Activated CD8-positive, alpha-beta memory T cell treated with anti-CD3 and anti-CD28 coated beads for 48 hours (primary cell): ENCODE results near the gene OTUD3.

Experiments used
- DNase-seq, 3 experiments: peaks; one replicate each; pipeline ENCODE4 v3.0.0-alpha.2; 2020; ENCODE audit warnings: low read depth in 2 of 3, low spot score in 2 of 3

Gene OTUD3

DNA sequence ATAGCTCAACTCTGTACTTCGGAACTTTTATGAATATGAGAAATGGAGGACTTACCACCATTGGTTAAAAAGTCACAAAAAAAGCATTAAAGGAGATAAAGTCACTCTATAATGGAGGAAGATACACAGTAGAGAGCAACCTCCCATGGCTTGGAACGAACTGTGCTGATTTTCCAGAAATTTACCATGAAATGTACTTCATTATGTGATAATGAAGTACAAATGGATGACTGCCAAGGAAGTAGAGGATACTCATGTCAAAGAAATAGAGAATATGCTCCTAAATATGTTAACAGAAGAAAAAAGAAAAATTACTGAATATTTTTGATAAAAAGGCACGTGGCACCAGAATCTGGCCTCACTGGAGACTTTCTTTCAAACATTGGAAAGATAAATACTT, 64.8 kb downstream of the OTUD3 start:
- no peak for DNase-seq

DNA sequence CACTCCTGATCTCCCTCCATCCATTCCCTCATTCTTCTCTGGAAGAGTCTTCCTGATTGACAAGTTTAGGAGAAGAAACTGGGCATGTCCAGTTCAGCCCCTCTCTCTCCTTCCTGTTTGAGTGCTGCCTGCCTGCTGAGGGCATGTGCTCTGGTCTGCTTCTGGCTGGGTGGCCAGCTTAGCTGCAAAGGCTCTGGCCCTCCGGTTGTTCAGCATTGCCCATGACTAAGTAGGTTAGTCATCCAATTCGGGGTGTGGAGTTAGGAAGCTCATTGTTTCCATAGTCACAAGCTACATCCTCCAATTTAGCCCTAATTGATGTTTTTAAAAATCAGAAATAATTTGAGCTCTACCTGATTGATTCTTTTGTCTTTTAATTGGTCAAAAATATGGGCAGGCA, 66.8 kb downstream of the OTUD3 start:
- no peak for DNase-seq

DNA sequence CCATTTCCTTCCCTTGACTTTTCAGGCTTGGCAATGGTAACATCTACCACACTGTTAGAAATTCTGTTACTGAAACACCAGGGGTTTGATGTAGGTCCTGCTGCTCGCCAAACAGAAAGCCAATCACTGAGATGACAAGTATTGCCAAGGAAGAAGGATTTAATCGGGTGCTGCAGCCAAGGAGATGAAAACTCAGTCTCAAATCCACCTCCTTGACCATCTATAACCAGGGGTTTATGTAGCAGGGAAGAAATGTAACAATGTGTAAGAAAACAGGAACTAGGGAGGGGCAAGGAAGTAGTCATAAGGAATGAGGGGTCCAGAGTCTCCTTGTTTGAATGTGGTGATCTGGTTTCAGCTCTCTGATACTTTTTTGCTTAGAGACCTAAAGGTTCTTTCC, 71.9 kb downstream of the OTUD3 start:
- DNase-seq, result no peak

DNA sequence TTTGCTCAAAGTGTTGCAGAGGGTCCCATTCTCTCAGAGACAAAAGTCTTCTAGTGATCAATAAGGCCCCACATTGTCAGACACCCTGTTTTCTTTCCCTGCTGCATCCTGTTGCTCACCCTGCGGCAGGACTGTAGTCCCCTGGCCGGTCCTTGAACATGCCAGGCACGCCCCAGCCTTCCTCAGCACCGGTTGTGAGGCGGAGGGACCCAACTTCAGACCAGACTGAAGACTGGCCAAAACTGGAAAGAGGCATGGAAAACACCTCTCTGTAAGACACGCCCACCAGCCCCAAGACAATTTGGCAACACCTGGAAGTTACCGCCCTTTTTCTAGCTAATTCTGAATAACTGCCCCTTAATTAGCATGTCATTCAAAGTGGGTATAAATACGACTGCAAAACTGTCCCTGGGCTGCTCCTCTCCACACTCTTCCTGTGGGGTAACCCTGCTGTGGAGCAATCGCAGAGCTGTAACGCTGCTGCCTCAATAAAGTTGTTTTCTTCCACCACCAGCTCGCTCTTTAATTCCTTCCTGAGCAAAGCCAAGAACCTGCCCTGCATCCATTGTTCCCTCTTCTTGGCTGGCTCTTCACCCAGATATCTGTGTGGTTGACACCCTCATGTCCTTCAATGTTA, 73.5 kb downstream of the OTUD3 start:
- DNase-seq, result no peak

DNA sequence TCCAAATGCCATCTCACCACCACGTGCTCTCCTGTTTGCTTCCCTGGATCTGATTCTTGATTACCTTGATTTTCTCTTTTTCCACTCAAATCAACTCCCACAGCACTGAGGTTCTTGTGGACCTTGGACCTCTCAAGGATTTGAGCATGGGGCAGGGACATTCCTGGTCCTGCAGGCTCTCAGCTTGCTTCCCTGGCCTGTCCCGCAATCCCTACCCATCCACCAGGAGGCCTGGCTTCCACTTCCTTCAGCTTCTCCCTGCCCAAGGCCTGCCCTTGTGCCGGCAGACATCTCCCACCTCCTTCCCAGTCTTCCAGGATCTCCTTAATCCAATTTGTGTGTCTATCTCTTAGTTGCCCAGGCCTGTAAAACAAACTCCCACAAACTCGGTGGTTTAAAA, 75.6 kb downstream of the OTUD3 start:
- DNase-seq, result no peak

DNA sequence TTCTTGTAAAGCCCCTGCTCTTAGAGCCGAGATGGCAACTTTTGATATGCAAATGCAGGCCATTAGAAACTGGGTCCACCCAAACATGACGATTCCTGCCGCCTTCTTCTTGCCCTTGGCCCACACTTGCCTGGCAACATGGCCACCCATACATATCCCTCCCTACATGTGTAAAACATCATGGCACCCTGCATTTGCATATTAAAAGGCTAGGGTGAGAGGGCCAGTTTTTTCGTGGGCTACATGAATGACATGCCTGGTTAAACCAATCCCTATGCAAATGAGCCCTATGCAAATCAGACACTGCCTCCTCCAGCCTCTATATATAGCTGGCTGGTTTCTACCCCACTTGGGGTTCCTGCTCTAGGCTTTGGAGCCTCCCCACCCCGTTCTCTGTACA, 78.4 kb downstream of the OTUD3 start:
- DNase-seq, result no peak
